ENCODE data around the gene LTB4R. TPM values are rescaled to one million over a fixed set of nuclear protein-coding genes. Genes with fewer than 3 reads are reported as not detected.
A peak's percentile ranks its signal among the peaks of the same experiment; 100 is the strongest.

Gene LTB4R
- total and polyA plus RNA-seq, 9 of the 15 experiments (the other 6 are each of a cell fraction or from before 2014, with no cell fraction given) = 0.38 to 10.5 (median 2.8) TPM

DNA sequence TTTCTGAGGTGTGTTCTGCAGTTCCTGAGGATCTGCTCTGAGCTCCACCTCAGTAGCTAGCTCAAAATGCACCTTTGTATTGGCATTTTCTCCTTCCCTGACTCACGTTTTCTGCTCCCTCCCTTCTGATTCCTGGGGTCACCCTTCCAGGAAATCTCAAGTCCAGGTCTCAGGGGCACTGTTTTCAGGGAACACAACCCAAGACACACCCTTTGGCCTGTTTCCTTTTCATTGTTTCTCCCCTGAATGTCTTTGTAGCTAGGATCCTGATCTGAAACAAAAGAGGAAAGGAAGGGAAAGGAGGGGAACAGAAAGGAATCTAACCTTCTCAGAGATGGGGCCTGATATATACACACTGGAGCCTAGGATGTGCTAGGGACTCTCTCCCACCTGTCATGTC is 35.8 kb downstream of the LTB4R start:
- Histone ChIP-seq H3K27ac (ENCODE audit: extremely low read depth, low read depth, low read length) (no peak overlapping the region), H3K4me3 (no peak overlapping the region), H4K20me1 (replicated peaks; ENCODE audit: control insufficient read depth, insufficient read depth, low read length) (no peaks in the 10 kb centered on the region), H3K9ac (ENCODE audit: insufficient read depth in 1 of 2, low read depth in 2 of 2, low read length in 2 of 2) (no peak overlapping the region), H3K4me1 (replicated peaks in 1 of 2; ENCODE audit: control insufficient read depth in 2 of 2, insufficient read depth in 2 of 2, low read length in 2 of 2) (peaks cover 0 to 10% of the 10 kb centered on the region in 2 experiments; a peak in 3 of 5 replicates), H3K27me3 (ENCODE audit: control insufficient read depth in 2 of 2, insufficient read depth in 2 of 2, low read length in 2 of 2) (no peaks in the 10 kb centered on the region), H3K36me3 (ENCODE audit: control insufficient read depth, insufficient read depth, low read length) (no peaks in the 10 kb centered on the region), H3K9me3 (replicated peaks; ENCODE audit: control insufficient read depth, insufficient read depth, low read depth, low read length) (no peaks in the 10 kb centered on the region), H3K9me1 (ENCODE audit: control insufficient read depth, insufficient read depth, low read length) (no peaks in the 10 kb centered on the region), H3K79me2 (ENCODE audit: control insufficient read depth, insufficient read depth, low read length) (no peaks in the 10 kb centered on the region), H3K4me2 (ENCODE audit: insufficient read depth, low read length) (no peak overlapping the region), H2AFZ (ENCODE audit: low read depth, low read length) (peak overlapping the region; percentile 40; the same call in 1 of the 2 replicates)
- ChIA-PET CTCF (ENCODE audit: low intra/inter-chr PET ratio) (no interaction called here), POLR2A (interaction anchor here (0.6 to 0.8 kb wide), 3 partner anchors 11 to 28 kb away, joined by 3 to 4 read pairs (median 3); no protein-coding TSS in a partner anchor)
- in situ Hi-C loops (cut with MboI) (loop anchor here (25.0 kb wide), 1 partner anchor 340 kb away; no protein-coding TSS in a partner anchor), intact Hi-C loops (cut with micrococcal nuclease) (no loop called here)
- ATAC-seq (no peak; the same call in 2 of the 3 replicates), DNase-seq (ENCODE audit: extremely low read depth in 1 of 4, low spot score in 3 of 4) (no peak), FAIRE-seq (no peak)
- WGBS (ENCODE audit: insufficient coverage, low coverage, missing lambda C conversion rate) = 17% methylated on average over 1 of the region's 1 CpG
- BruUV-seq (replicated peaks) = no TSS peak
- no peak for TF ChIP-seq PTBP1 (IDR thresholded peaks at IDR 0.05; ENCODE audit: low read depth, low read length)
- TF ChIP-seq NCOA1 (IDR thresholded peaks at IDR 0.05; ENCODE audit: low read depth) = no peak
- no peak for TF ChIP-seq POLR2G (IDR thresholded peaks at IDR 0.05; ENCODE audit: low read depth, low read length)
- TF ChIP-seq MAFK (IDR thresholded peaks at IDR 0.05; ENCODE audit: low read length) = no peak
- no peak for TF ChIP-seq PHF8 (IDR thresholded peaks at IDR 0.05; ENCODE audit: borderline replicate concordance, low read length)
- TF ChIP-seq POLR3A (IDR thresholded peaks at IDR 0.05; ENCODE audit: borderline replicate concordance, extremely low read depth, insufficient read depth, insufficient read length) = no peak
- TF ChIP-seq CCNT2 (IDR thresholded peaks at IDR 0.05; ENCODE audit: borderline replicate concordance, extremely low read depth, insufficient read length, low read depth, low read length) = no peak
- TF ChIP-seq, protein P1, sequence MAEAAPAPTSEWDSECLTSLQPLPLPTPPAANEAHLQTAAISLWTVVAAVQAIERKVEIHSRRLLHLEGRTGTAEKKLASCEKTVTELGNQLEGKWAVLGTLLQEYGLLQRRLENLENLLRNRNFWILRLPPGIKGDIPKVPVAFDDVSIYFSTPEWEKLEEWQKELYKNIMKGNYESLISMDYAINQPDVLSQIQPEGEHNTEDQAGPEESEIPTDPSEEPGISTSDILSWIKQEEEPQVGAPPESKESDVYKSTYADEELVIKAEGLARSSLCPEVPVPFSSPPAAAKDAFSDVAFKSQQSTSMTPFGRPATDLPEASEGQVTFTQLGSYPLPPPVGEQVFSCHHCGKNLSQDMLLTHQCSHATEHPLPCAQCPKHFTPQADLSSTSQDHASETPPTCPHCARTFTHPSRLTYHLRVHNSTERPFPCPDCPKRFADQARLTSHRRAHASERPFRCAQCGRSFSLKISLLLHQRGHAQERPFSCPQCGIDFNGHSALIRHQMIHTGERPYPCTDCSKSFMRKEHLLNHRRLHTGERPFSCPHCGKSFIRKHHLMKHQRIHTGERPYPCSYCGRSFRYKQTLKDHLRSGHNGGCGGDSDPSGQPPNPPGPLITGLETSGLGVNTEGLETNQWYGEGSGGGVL (CRISPR knock-in tag; IDR thresholded peaks at IDR 0.05) = no peak
- no peak for TF ChIP-seq PTTG1 (tag; IDR thresholded peaks at IDR 0.05; ENCODE audit: low read depth)
- TF ChIP-seq ZNF431 (CRISPR knock-in tag; IDR thresholded peaks at IDR 0.05) = no peak
- TF ChIP-seq STAG1 (CRISPR knock-in tag; IDR thresholded peaks at IDR 0.05; ENCODE audit: borderline replicate concordance) = no peak
- no peak for TF ChIP-seq ZNF274 (IDR thresholded peaks at IDR 0.05; ENCODE audit: borderline replicate concordance, low read depth, low read length)
- no peak for TF ChIP-seq PPARD (CRISPR knock-in tag; IDR thresholded peaks at IDR 0.05)
- TF ChIP-seq CTBP1 (IDR thresholded peaks at IDR 0.05; ENCODE audit: borderline replicate concordance) = no peak
- TF ChIP-seq, protein P2, sequence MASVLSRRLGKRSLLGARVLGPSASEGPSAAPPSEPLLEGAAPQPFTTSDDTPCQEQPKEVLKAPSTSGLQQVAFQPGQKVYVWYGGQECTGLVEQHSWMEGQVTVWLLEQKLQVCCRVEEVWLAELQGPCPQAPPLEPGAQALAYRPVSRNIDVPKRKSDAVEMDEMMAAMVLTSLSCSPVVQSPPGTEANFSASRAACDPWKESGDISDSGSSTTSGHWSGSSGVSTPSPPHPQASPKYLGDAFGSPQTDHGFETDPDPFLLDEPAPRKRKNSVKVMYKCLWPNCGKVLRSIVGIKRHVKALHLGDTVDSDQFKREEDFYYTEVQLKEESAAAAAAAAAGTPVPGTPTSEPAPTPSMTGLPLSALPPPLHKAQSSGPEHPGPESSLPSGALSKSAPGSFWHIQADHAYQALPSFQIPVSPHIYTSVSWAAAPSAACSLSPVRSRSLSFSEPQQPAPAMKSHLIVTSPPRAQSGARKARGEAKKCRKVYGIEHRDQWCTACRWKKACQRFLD (CRISPR knock-in tag; IDR thresholded peaks at IDR 0.05) = no peak
- no peak for TF ChIP-seq RBM14 (IDR thresholded peaks at IDR 0.05; ENCODE audit: borderline replicate concordance, insufficient read depth, low read depth, low read length)
- TF ChIP-seq SMC3 (conservative IDR thresholded peaks at IDR 0.05; ENCODE audit: insufficient read depth, low read depth, low read length) = no peak

All from K562 (cell line).